IMR-90 (cell line): ENCODE data around the gene SLC9A9. TPM values are rescaled to one million over a fixed set of nuclear protein-coding genes. Genes with fewer than 3 reads are reported as not detected.

Experiments used
- ATAC-seq: fragments of 200-7000 bp; cut with Tn5 transposase; 2 replicates; pipeline ENCODE4 v1.9.1; 2020; ENCODE audit warnings: low read depth, mild to moderate bottlenecking, moderate library complexity
- BruUV-seq: library from RNA; stranded (reverse); fragments of 400-500 nt; replicated peaks from 2 replicates; lab custom pipeline; 2021; lab: Mats Ljungman, UMichigan
- CTCF ChIA-PET: fragments of 300-600 bp; formaldehyde crosslinking; extraction: SDS; loops from one replicate; lab custom pipeline; 2021; ENCODE audit warnings: antibody characterized with exemption; lab: Yijun Ruan, JAX
- POLR2A ChIA-PET: fragments of 300-600 bp; sonication (Branson Sonifier 250); formaldehyde crosslinking; loops from one replicate; lab custom pipeline; 2022; ENCODE audit warnings: antibody characterized with exemption; ENCODE audit not compliant: unreplicated experiment; lab: Charles Lee
- DNase-seq: peaks from one replicate; pipeline ENCODE4 v3.0.0; 2013
- H2AFZ ChIP-seq: replicated peaks from 2 replicates; pipeline ENCODE3; 2013; ENCODE audit warnings: low read length, mild to moderate bottlenecking; ENCODE audit not compliant: poor library complexity
- H2AK5ac ChIP-seq: 2 replicates; pipeline ENCODE4 v1.6.1; 2013; ENCODE audit warnings: low read depth, low read length, inconsistent platforms
- H2AK9ac ChIP-seq: replicated peaks from 2 replicates; pipeline ENCODE3; 2013; ENCODE audit warnings: mild to moderate bottlenecking, low read depth, low read length, moderate library complexity; ENCODE audit not compliant: poor library complexity
- H2BK120ac ChIP-seq: 2 replicates; pipeline ENCODE4 v1.6.1; 2013; ENCODE audit warnings: low read depth, low read length, inconsistent platforms
- H2BK15ac ChIP-seq: 3 replicates; pipeline ENCODE4 v1.6.1; 2013; ENCODE audit warnings: low read depth, low read length, inconsistent platforms
- H2BK20ac ChIP-seq: 2 replicates; pipeline ENCODE4 v1.6.1; 2013; ENCODE audit warnings: low read depth, mild to moderate bottlenecking, inconsistent platforms, low read length, moderate library complexity
- H2BK5ac ChIP-seq: 2 replicates; pipeline ENCODE4 v1.6.1; 2013; ENCODE audit warnings: mild to moderate bottlenecking, low read depth, low read length, inconsistent platforms; ENCODE audit not compliant: poor library complexity, severe bottlenecking
- H3K14ac ChIP-seq: replicated peaks from 2 replicates; pipeline ENCODE4 v1.6.1; 2013; ENCODE audit warnings: low read depth, low read length, inconsistent platforms
- H3K18ac ChIP-seq: 2 replicates; pipeline ENCODE4 v1.6.1; 2013; ENCODE audit warnings: low read depth, low read length, control low read depth
- H3K23ac ChIP-seq: 2 replicates; pipeline ENCODE4 v1.6.1; 2013; ENCODE audit warnings: low read depth, low read length, inconsistent platforms
- H3K27ac ChIP-seq: 2 replicates; pipeline ENCODE4 v1.5.1; 2013; ENCODE audit warnings: mild to moderate bottlenecking, control low read depth, low read length; ENCODE audit not compliant: insufficient read depth
- H3K27me3 ChIP-seq: 2 replicates; pipeline ENCODE4 v1.6.1; 2013; ENCODE audit warnings: low read length; ENCODE audit not compliant: control insufficient read depth, insufficient read depth
- H3K36me3 ChIP-seq: 2 replicates; pipeline ENCODE4 v1.6.1; 2013; ENCODE audit warnings: low read length, mixed read lengths; ENCODE audit not compliant: control insufficient read depth, insufficient read depth
- H3K4ac ChIP-seq: 2 replicates; pipeline ENCODE4 v1.6.1; 2013; ENCODE audit warnings: low read depth, low read length, inconsistent platforms
- H3K4me1 ChIP-seq: 2 replicates; pipeline ENCODE4 v1.6.1; 2013; ENCODE audit warnings: low read length, mixed read lengths; ENCODE audit not compliant: control insufficient read depth, insufficient read depth
- H3K4me2 ChIP-seq: 2 replicates; pipeline ENCODE4 v1.6.1; 2013; ENCODE audit warnings: low read depth, mild to moderate bottlenecking, control low read depth, low read length, moderate library complexity
- H3K4me3 ChIP-seq: 2 replicates; pipeline ENCODE4 v1.5.1; 2013; ENCODE audit warnings: low read depth, mild to moderate bottlenecking, control low read depth, low read length, moderate library complexity; ENCODE audit not compliant: insufficient read depth
- H3K56ac ChIP-seq: 2 replicates; pipeline ENCODE4 v1.6.1; 2013; ENCODE audit warnings: low read length, inconsistent platforms; ENCODE audit not compliant: insufficient read depth; ENCODE audit errors: extremely low read depth
- H3K79me1 ChIP-seq, 2 experiments: 2 replicates each; pipeline ENCODE4 v1.6.1; 2013; ENCODE audit warnings: low read length in 2 of 2, inconsistent platforms in 1 of 2, low read depth in 1 of 2
- H3K9ac ChIP-seq: 2 replicates; pipeline ENCODE4 v1.6.1; 2013; ENCODE audit warnings: low read depth, low read length, control low read depth
- H3K9me1 ChIP-seq: 2 replicates; pipeline ENCODE4 v1.6.1; 2013; ENCODE audit warnings: low read length, inconsistent platforms; ENCODE audit not compliant: insufficient read depth
- H3K9me3 ChIP-seq: 2 replicates; pipeline ENCODE4 v1.6.1; 2013; ENCODE audit warnings: low read length; ENCODE audit not compliant: control insufficient read depth, insufficient read depth
- H4K20me1 ChIP-seq: 2 replicates; pipeline ENCODE4 v1.6.1; 2013; ENCODE audit warnings: low read length, inconsistent platforms; ENCODE audit not compliant: insufficient read depth
- H4K5ac ChIP-seq: 2 replicates; pipeline ENCODE4 v1.6.1; 2013; ENCODE audit warnings: mild to moderate bottlenecking, low read depth, low read length, control low read depth
- H4K8ac ChIP-seq, 2 experiments: 2 replicates each; pipeline ENCODE4 v1.6.1; 2013; ENCODE audit warnings: low read depth in 2 of 2, low read length in 2 of 2, control low read depth in 1 of 2, inconsistent platforms in 1 of 2
- H4K91ac ChIP-seq: 2 replicates; pipeline ENCODE4 v1.6.1; 2013; ENCODE audit warnings: low read depth, low read length, inconsistent platforms; ENCODE audit not compliant: insufficient read depth
- BHLHE40 ChIP-seq: fragments of 150-350 bp; IDR thresholded peaks from 2 replicates; pipeline ENCODE4 v1.6.1; 2016; ENCODE audit warnings: mild to moderate bottlenecking, low read depth, low read length
- CEBPB ChIP-seq: IDR thresholded peaks from 2 replicates; pipeline ENCODE4 v1.6.1; 2012; ENCODE audit warnings: low read depth, low read length, improper control_type of control experiment
- CHD1 ChIP-seq: IDR thresholded peaks from 2 replicates; pipeline ENCODE4 v1.6.1; 2012; ENCODE audit warnings: low read depth, low read length, improper control_type of control experiment
- FOS ChIP-seq: fragments of 150-350 bp; IDR thresholded peaks from 2 replicates; pipeline ENCODE4 v1.6.1; 2016; ENCODE audit warnings: low read depth, low read length
- MAFK ChIP-seq: IDR thresholded peaks from 2 replicates; pipeline ENCODE4 v1.6.1; 2012; ENCODE audit warnings: low read depth, low read length, improper control_type of control experiment
- MAZ ChIP-seq: IDR thresholded peaks from 2 replicates; pipeline ENCODE4 v1.6.1; 2012; ENCODE audit warnings: low read depth, mild to moderate bottlenecking, low read length, improper control_type of control experiment, moderate library complexity, borderline replicate concordance
- MXI1 ChIP-seq: IDR thresholded peaks from 2 replicates; pipeline ENCODE4 v1.6.1; 2012; ENCODE audit warnings: low read depth, mild to moderate bottlenecking, low read length, moderate library complexity, borderline replicate concordance
- NFE2L2 ChIP-seq: fragments of 150-350 bp; IDR thresholded peaks from 2 replicates; pipeline ENCODE4 v1.6.1; 2016; ENCODE audit warnings: low read depth, mild to moderate bottlenecking, low read length
- POLR2A ChIP-seq: IDR thresholded peaks from 2 replicates; pipeline ENCODE4 v1.6.1; 2012; ENCODE audit warnings: mild to moderate bottlenecking, low read depth, low read length
- RAD21 ChIP-seq: IDR thresholded peaks from 2 replicates; pipeline ENCODE4 v1.6.1; 2012; ENCODE audit warnings: low read length, improper control_type of control experiment
- RCOR1 ChIP-seq: IDR thresholded peaks from 2 replicates; pipeline ENCODE4 v1.6.1; 2012; ENCODE audit warnings: mild to moderate bottlenecking, low read length, improper control_type of control experiment; ENCODE audit not compliant: insufficient replicate concordance
- RFX5 ChIP-seq: IDR thresholded peaks from 2 replicates; pipeline ENCODE4 v1.8.0; 2012; ENCODE audit warnings: low read depth, mild to moderate bottlenecking, low read length, moderate library complexity
- SMC3 ChIP-seq: fragments of 150-350 bp; IDR thresholded peaks from 2 replicates; pipeline ENCODE4 v1.6.1; 2016; ENCODE audit warnings: low read depth, mild to moderate bottlenecking, antibody characterized with exemption, low read length, moderate library complexity
- WGBS, 2 experiments: methylation state at CpG; one replicate each; pipeline versions ENCODE4 v1.1.5 to v1.1.7; 2013; ENCODE audit warnings: missing lambda C conversion rate in 2 of 2; ENCODE audit not compliant: insufficient read length in 1 of 2; ENCODE audit errors: extremely low coverage in 2 of 2; 5-methylcytosine and 5-hydroxymethylcytosine counted together
- dilution Hi-C: fragments of 300-500 bp; cut with HindIII; formaldehyde crosslinking; loops from one replicate; pipeline ENCODE4 v1.14.3; 2018; ENCODE audit warnings: low sequenced_read_pairs; ENCODE audit not compliant: unreplicated experiment
- in situ Hi-C: fragments of 300-500 bp; cut with MboI; formaldehyde crosslinking; loops from 3 replicates; pipeline ENCODE4 v1.14.3; 2019; ENCODE audit warnings: low sequenced_read_pairs, inconsistent platforms, mixed read lengths
- intact Hi-C: fragments of 100-400 bp; cut with micrococcal nuclease; formaldehyde crosslinking; loops from 2 replicates; pipeline ENCODE4 v1.10.0; 2022
- polyA plus RNA-seq, 3 experiments: library from polyadenylated mRNA; depleted of rRNA; stranded (reverse); fragments of >200 nt; gene quantifications; 2 replicates each; pipeline ENCODE4 v1.2.3, GENCODE V29; 2012; ENCODE audit warnings: low replicate concordance in 1 of 3
- total RNA-seq: library from RNA; depleted of rRNA; stranded (reverse); fragments of >200 nt; gene quantifications from 2 replicates; pipeline ENCODE4 v1.2.3, GENCODE V29; 2012
- TF ChIP-seq, protein P1 (sequence below): fragments of 150-350 bp; IDR thresholded peaks from 2 replicates; pipeline ENCODE4 v1.6.1; 2016; ENCODE audit warnings: low read depth, mild to moderate bottlenecking, low read length, moderate library complexity, borderline replicate concordance
- TF ChIP-seq, protein P2 (sequence below): fragments of 150-350 bp; IDR thresholded peaks from 2 replicates; pipeline ENCODE4 v1.6.1; 2017; ENCODE audit warnings: mild to moderate bottlenecking, antibody characterized with exemption, low read length, low read depth

SLC9A9 gene
- total and polyA plus RNA-seq, 2 of the 4 experiments (the other 2 are of a cell fraction), result 1.4 to 2.3 TPM

DNA sequence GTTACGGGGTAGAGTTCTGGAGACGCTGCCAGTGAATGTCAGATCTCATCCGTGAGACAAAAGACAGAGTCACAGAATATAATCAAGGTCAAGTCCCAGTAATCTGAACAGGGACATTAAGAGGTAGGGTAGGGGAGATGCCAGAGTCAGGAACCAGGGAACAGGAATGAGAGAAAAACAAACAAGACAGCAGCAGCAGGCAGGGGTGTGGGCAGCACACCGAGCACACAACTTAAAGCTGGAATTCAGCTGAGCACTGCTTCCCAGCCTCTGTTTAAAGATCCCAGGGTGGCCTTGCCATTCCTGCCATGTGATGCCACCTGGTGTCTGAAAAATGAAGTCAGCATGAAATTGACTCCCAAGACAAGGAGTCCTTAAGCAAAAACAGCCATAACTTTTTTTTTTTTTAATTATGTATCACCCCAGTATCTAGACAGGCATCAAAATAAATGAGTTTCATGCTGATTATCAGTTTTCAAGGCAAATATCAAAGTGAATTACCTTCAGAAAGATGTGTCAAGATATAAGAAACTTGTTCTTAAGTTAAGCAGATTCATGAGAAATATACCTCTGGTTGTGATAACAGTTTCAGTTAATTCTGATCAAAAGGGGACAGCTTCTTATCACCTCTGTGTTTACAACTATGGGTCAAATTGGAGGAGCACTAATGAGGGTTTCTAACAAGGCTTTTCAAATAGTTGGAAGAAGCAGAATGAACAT is 203.7 kb downstream of the SLC9A9 start:
- ATAC-seq, result peak; percentile 91
- Histone ChIP-seq H3K27ac (no peak overlapping the region), H2BK5ac (no peak overlapping the region), H3K9me3 (no peaks in the 10 kb centered on the region), H3K23ac (no peak overlapping the region), H3K56ac (no peak overlapping the region), H2BK15ac (no peak overlapping the region), H4K91ac (no peak overlapping the region), H2BK120ac (no peak overlapping the region), H3K4ac (no peak overlapping the region), H2BK20ac (no peak overlapping the region), H4K8ac (no peak overlapping the region), H3K4me1 (no peaks in the 10 kb centered on the region), H3K18ac (no peak overlapping the region), H3K14ac (no peak overlapping the region), H3K27me3 (no peaks in the 10 kb centered on the region), H3K4me3 (no peak overlapping the region), H2AK5ac (no peak overlapping the region), H3K9ac (no peak overlapping the region), H3K36me3 (no peaks in the 10 kb centered on the region), H3K79me1 (no peaks in the 10 kb centered on the region), H4K20me1 (no peaks in the 10 kb centered on the region), H2AK9ac (no peak overlapping the region), H4K5ac (no peak overlapping the region), H2AFZ (peak overlapping the region; percentile 10), H3K9me1 (no peaks in the 10 kb centered on the region), H3K4me2 (no peak overlapping the region)
- intact Hi-C loops, result loop anchor here (1.0 to 10.0 kb wide), 2 partner anchors 524 to 600 kb away; no protein-coding TSS in a partner anchor
- dilution Hi-C loops, result no loop called here
- no TSS peak for BruUV-seq
- in situ Hi-C loops, result no loop called here
- ChIA-PET CTCF (interaction anchor here (0.6 to 1.6 kb wide), 5 partner anchors 11 to 546 kb away, joined by 3 to 9 read pairs (median 4); no protein-coding TSS in a partner anchor), POLR2A (no interaction called here)
- WGBS, 2 experiments, result 89% methylated on average over 3 of the region's 4 CpGs; no CpG with 5 or more reads in 1 of the 2 experiments
- DNase-seq, result peak; percentile 59
- TF ChIP-seq RFX5, result no peak
- TF ChIP-seq MAFK, result no peak
- no peak for TF ChIP-seq MAZ
- no peak for TF ChIP-seq BHLHE40
- TF ChIP-seq FOS, result no peak
- no peak for TF ChIP-seq CEBPB
- peak; percentile 73 for TF ChIP-seq RAD21
- no peak for TF ChIP-seq NFE2L2
- TF ChIP-seq SMC3, result peak; percentile 60
- TF ChIP-seq CHD1, result no peak
- no peak for TF ChIP-seq RCOR1
- TF ChIP-seq POLR2A, result no peak
- TF ChIP-seq, protein P1, sequence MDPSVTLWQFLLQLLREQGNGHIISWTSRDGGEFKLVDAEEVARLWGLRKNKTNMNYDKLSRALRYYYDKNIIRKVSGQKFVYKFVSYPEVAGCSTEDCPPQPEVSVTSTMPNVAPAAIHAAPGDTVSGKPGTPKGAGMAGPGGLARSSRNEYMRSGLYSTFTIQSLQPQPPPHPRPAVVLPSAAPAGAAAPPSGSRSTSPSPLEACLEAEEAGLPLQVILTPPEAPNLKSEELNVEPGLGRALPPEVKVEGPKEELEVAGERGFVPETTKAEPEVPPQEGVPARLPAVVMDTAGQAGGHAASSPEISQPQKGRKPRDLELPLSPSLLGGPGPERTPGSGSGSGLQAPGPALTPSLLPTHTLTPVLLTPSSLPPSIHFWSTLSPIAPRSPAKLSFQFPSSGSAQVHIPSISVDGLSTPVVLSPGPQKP, result no peak
- TF ChIP-seq, protein P2, sequence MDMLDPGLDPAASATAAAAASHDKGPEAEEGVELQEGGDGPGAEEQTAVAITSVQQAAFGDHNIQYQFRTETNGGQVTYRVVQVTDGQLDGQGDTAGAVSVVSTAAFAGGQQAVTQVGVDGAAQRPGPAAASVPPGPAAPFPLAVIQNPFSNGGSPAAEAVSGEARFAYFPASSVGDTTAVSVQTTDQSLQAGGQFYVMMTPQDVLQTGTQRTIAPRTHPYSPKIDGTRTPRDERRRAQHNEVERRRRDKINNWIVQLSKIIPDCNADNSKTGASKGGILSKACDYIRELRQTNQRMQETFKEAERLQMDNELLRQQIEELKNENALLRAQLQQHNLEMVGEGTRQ, result no peak
- no peak for TF ChIP-seq MXI1
